H9 (cell line): ENCODE results near the gene TMEM242. TPM values are rescaled to one million over a fixed set of nuclear protein-coding genes. Genes with fewer than 3 reads are reported as not detected.

ENCODE experiments used
- DNase-seq: peaks from one replicate; pipeline ENCODE4 v3.0.0-alpha.2; 2017
- H2AFZ ChIP-seq: one replicate; pipeline ENCODE4 v1.6.1; 2013; ENCODE audit warnings: mild to moderate bottlenecking, low read length, control low read depth, moderate library complexity
- H2AK5ac ChIP-seq: 2 replicates; pipeline ENCODE4 v1.6.1; 2013; ENCODE audit warnings: low read length, control low read depth, mixed read lengths; ENCODE audit not compliant: insufficient read length
- H2BK120ac ChIP-seq: one replicate; pipeline ENCODE4 v1.6.1; 2013; ENCODE audit warnings: low read depth, mild to moderate bottlenecking, low read length, control low read depth, inconsistent platforms; ENCODE audit not compliant: poor library complexity, severe bottlenecking
- H2BK12ac ChIP-seq: 2 replicates; pipeline ENCODE4 v1.6.1; 2013; ENCODE audit warnings: low read length, control low read depth, mixed read lengths, low read depth; ENCODE audit not compliant: insufficient read length
- H2BK15ac ChIP-seq: 2 replicates; pipeline ENCODE4 v1.6.1; 2013; ENCODE audit warnings: low read depth, low read length, control low read depth
- H2BK20ac ChIP-seq: one replicate; pipeline ENCODE4 v1.6.1; 2013; ENCODE audit warnings: low read depth, mild to moderate bottlenecking, low read length, control low read depth, inconsistent platforms; ENCODE audit not compliant: poor library complexity, severe bottlenecking
- H2BK5ac ChIP-seq: 2 replicates; pipeline ENCODE4 v1.6.1; 2013; ENCODE audit warnings: low read length, control low read depth, mixed read lengths; ENCODE audit not compliant: insufficient read length
- H3K14ac ChIP-seq: 2 replicates; pipeline ENCODE4 v1.6.1; 2013; ENCODE audit warnings: low read length, control low read depth; ENCODE audit not compliant: insufficient read depth
- H3K18ac ChIP-seq: 2 replicates; pipeline ENCODE4 v1.6.1; 2013; ENCODE audit warnings: low read depth, mild to moderate bottlenecking, mixed read lengths, low read length, control low read depth; ENCODE audit not compliant: insufficient read length
- H3K23ac ChIP-seq: 2 replicates; pipeline ENCODE4 v1.6.1; 2013; ENCODE audit warnings: low read length, control low read depth, mixed read lengths, low read depth; ENCODE audit not compliant: insufficient read length
- H3K23me2 ChIP-seq: 2 replicates; pipeline ENCODE4 v1.6.1; 2013; ENCODE audit warnings: low read depth, mild to moderate bottlenecking, mixed read lengths, low read length, control low read depth; ENCODE audit not compliant: insufficient read length, poor library complexity, severe bottlenecking
- H3K27ac ChIP-seq: 2 replicates; pipeline ENCODE4 v1.5.1; 2013; ENCODE audit warnings: low read length, control low read depth, mixed read lengths, low read depth; ENCODE audit not compliant: insufficient read length
- H3K27me3 ChIP-seq: 2 replicates; pipeline ENCODE4 v1.6.1; 2013; ENCODE audit warnings: low read length, control low read depth, inconsistent platforms; ENCODE audit not compliant: insufficient read depth
- H3K4ac ChIP-seq: 2 replicates; pipeline ENCODE4 v1.6.1; 2013; ENCODE audit warnings: low read depth, mild to moderate bottlenecking, control low read depth, inconsistent platforms, low read length, moderate library complexity
- H3K4me1 ChIP-seq: 2 replicates; pipeline ENCODE4 v1.6.1; 2013; ENCODE audit warnings: low read length, control low read depth, inconsistent platforms; ENCODE audit not compliant: insufficient read depth
- H3K4me2 ChIP-seq: 2 replicates; pipeline ENCODE4 v1.6.1; 2013; ENCODE audit warnings: low read length, control low read depth, mixed read lengths; ENCODE audit not compliant: insufficient read length, insufficient read depth
- H3K56ac ChIP-seq: 2 replicates; pipeline ENCODE4 v1.6.1; 2013; ENCODE audit warnings: low read depth, mild to moderate bottlenecking, mixed read lengths, low read length, control low read depth; ENCODE audit not compliant: insufficient read length
- H3K79me1 ChIP-seq: 2 replicates; pipeline ENCODE4 v1.6.1; 2013; ENCODE audit warnings: low read depth, mild to moderate bottlenecking, moderate library complexity, low read length, control low read depth, inconsistent platforms; ENCODE audit not compliant: insufficient read depth, poor library complexity, severe bottlenecking
- H3K79me2 ChIP-seq: 2 replicates; pipeline ENCODE4 v1.6.1; 2013; ENCODE audit warnings: low read length, control low read depth, inconsistent platforms; ENCODE audit not compliant: insufficient read depth
- H3K9ac ChIP-seq: 2 replicates; pipeline ENCODE4 v1.6.1; 2013; ENCODE audit warnings: low read length, control low read depth, mixed read lengths; ENCODE audit not compliant: insufficient read length; ENCODE audit errors: extremely low read depth
- H3K9me3 ChIP-seq: one replicate; pipeline ENCODE4 v1.6.1; 2013; ENCODE audit warnings: low read depth, low read length, inconsistent platforms; ENCODE audit not compliant: control insufficient read depth
- H3T11ph ChIP-seq: one replicate; pipeline ENCODE4 v1.6.1; 2013; ENCODE audit warnings: mild to moderate bottlenecking, low read length, control low read depth, inconsistent platforms
- H4K20me1 ChIP-seq: one replicate; pipeline ENCODE4 v1.6.1; 2013; ENCODE audit not compliant: control insufficient read depth, insufficient read length, insufficient read depth
- H4K5ac ChIP-seq: 2 replicates; pipeline ENCODE4 v1.6.1; 2013; ENCODE audit warnings: low read depth, mild to moderate bottlenecking, mixed read lengths, low read length, control low read depth; ENCODE audit not compliant: insufficient read length
- H4K8ac ChIP-seq: replicated peaks from 2 replicates; pipeline ENCODE4 v1.6.1; 2013; ENCODE audit warnings: low read length, control low read depth, mixed read lengths, low read depth; ENCODE audit not compliant: insufficient read length
- H4K91ac ChIP-seq: 2 replicates; pipeline ENCODE4 v1.6.1; 2013; ENCODE audit warnings: low read depth, mild to moderate bottlenecking, moderate library complexity, mixed read lengths, low read length, control low read depth; ENCODE audit not compliant: insufficient read length
- H3K27ac Mint-ChIP-seq, 3 experiments: 2 replicates in 2 of 3; 3 replicates in 1 of 3; pipeline ENCODE4 v1.8.0; 2020 to 2021; ENCODE audit warnings: mixed read lengths in 3 of 3, mild to moderate bottlenecking in 1 of 3, moderate library complexity in 1 of 3
- H3K27me3 Mint-ChIP-seq: 2 replicates; pipeline ENCODE4 v1.8.0; 2021; ENCODE audit warnings: low read depth, mild to moderate bottlenecking, moderate library complexity, mixed read lengths
- H3K36me3 Mint-ChIP-seq, 3 experiments: 2 replicates in 2 of 3; 3 replicates in 1 of 3; pipeline ENCODE4 v1.8.0; 2020 to 2021; ENCODE audit warnings: low read depth in 3 of 3, mixed read lengths in 3 of 3; ENCODE audit not compliant: insufficient read depth in 1 of 3
- H3K4me1 Mint-ChIP-seq, 2 experiments: 2 replicates each; pipeline ENCODE4 v1.8.0; 2020; ENCODE audit warnings: mixed read lengths in 2 of 2
- H3K4me3 Mint-ChIP-seq, 2 experiments: 2 replicates in 1 of 2; 3 replicates in 1 of 2; pipeline ENCODE4 v1.8.0; 2020 to 2021; ENCODE audit warnings: mild to moderate bottlenecking in 2 of 2, mixed read lengths in 2 of 2, moderate library complexity in 1 of 2
- H3K9me3 Mint-ChIP-seq, 2 experiments: 2 replicates in 1 of 2; 3 replicates in 1 of 2; pipeline ENCODE4 v1.8.0; 2020; ENCODE audit warnings: mild to moderate bottlenecking in 2 of 2, mixed read lengths in 2 of 2, moderate library complexity in 1 of 2
- WGBS: extraction: QIAGEN DNeasy Blood & Tissue Kit; methylation state at CpG from one replicate; pipeline ENCODE4 v1.1.7; 2013; ENCODE audit warnings: missing lambda C conversion rate, low lambda C conversion rate, mixed read lengths; ENCODE audit not compliant: insufficient read length; ENCODE audit errors: extremely low coverage; 5-methylcytosine and 5-hydroxymethylcytosine counted together
- total RNA-seq: library from RNA; stranded (reverse); gene quantifications from 2 replicates; pipeline ENCODE4 v1.2.1, GENCODE V29; 2021
- TF ChIP-seq, protein P1 (sequence below): fragments of 200-600 bp; sonication (generic); conservative IDR thresholded peaks from 3 replicates; pipeline ENCODE4 v1.8.0; 2021; ENCODE audit warnings: antibody characterized with exemption, mild to moderate bottlenecking

The TMEM242 gene
- total RNA-seq, 1 experiment from 2014 or later: 10.5 TPM

- no CpG with 5 or more reads among the region's 9 CpGs for WGBS
- Histone ChIP-seq H4K8ac (no peak overlapping the region), H3K79me2 (no peaks in the 10 kb centered on the region), H3K56ac (no peak overlapping the region), H2BK20ac (no peak overlapping the region), H3K4ac (no peak overlapping the region), H2BK15ac (no peak overlapping the region), H3K18ac (no peak overlapping the region), H4K20me1 (no peaks in the 10 kb centered on the region), H3K23me2 (no peaks in the 10 kb centered on the region), H2BK5ac (no peak overlapping the region), H3K9ac (no peak overlapping the region), H3K4me2 (no peak overlapping the region), H2AFZ (no peak overlapping the region), H4K91ac (no peak overlapping the region), H3K27ac (no peak overlapping the region), H3K4me1 (peaks cover 2% of the 10 kb centered on the region; the same call in 1 of the 2 replicates), H3K23ac (no peak overlapping the region), H3T11ph (no peak overlapping the region), H2BK120ac (no peak overlapping the region), H4K5ac (no peak overlapping the region), H3K27me3 (no peaks in the 10 kb centered on the region), H3K9me3 (no peaks in the 10 kb centered on the region), H3K14ac (no peak overlapping the region), H2AK5ac (no peak overlapping the region), H3K79me1 (no peaks in the 10 kb centered on the region), H2BK12ac (no peak overlapping the region)
- Mint-ChIP-seq H3K27me3 (peaks cover 14% of the 10 kb centered on the region), H3K9me3 (no peaks in the 10 kb centered on the region), H3K4me3 (no peak overlapping the region), H3K4me1 (peaks cover 10 to 14% of the 10 kb centered on the region in 2 experiments), H3K36me3 (no peaks in the 10 kb centered on the region), H3K27ac (no peak overlapping the region)
- DNase-seq: peak; percentile 58
- TF ChIP-seq, protein P1, sequence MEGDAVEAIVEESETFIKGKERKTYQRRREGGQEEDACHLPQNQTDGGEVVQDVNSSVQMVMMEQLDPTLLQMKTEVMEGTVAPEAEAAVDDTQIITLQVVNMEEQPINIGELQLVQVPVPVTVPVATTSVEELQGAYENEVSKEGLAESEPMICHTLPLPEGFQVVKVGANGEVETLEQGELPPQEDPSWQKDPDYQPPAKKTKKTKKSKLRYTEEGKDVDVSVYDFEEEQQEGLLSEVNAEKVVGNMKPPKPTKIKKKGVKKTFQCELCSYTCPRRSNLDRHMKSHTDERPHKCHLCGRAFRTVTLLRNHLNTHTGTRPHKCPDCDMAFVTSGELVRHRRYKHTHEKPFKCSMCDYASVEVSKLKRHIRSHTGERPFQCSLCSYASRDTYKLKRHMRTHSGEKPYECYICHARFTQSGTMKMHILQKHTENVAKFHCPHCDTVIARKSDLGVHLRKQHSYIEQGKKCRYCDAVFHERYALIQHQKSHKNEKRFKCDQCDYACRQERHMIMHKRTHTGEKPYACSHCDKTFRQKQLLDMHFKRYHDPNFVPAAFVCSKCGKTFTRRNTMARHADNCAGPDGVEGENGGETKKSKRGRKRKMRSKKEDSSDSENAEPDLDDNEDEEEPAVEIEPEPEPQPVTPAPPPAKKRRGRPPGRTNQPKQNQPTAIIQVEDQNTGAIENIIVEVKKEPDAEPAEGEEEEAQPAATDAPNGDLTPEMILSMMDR: peak; percentile 47; the same call in 2 of the 3 replicates
Measured at GRCh38 chr6:157281570-157281969, 41.7 kb downstream of the TMEM242 start.
